ENCODE measurements around the gene IL2RA.
A peak's percentile ranks its signal among the peaks of the same experiment; 100 is the strongest.

GRCh38 chr10:6088721-6089333, 26.7 kb upstream of the IL2RA start, which contains the start of gene RBM17:
- TF ChIP-seq CTCF (IDR thresholded peaks at IDR 0.05): peak; percentile 100
- peak; percentile 51 to 86 for TF ChIP-seq EP300 (IDR thresholded peaks at IDR 0.05)
- peak in 1 of 2 donors; percentile 67 for TF ChIP-seq POLR2A (IDR thresholded peaks at IDR 0.05)
